ENCODE measurements around the gene RIPK3.
"Not testable (repeated sequence)": the region's sequence is repeated elsewhere in the genome, so short reads cannot be mapped to it uniquely, and the experiment has no call there.

RIPK3 gene

GRCh38 chr14:24329073-24329663, 10.6 kb downstream of the RIPK3 start:
- no peaks in the 10 kb centered on the region for H3K36me3 ChIP-seq (ENCODE audit: control insufficient read depth, insufficient read depth, low read length, severe bottlenecking)
- no peak overlapping the region for H3K4me3 ChIP-seq (ENCODE audit: low read length)
- no peak for DNase-seq (ENCODE audit: low read depth)
- peaks cover 7% of the 10 kb centered on the region for H3K27me3 ChIP-seq (replicated peaks; ENCODE audit: control insufficient read depth, insufficient read depth, low read length)
- H3K9me3 ChIP-seq (ENCODE audit: control insufficient read depth, low read length), result no peaks in the 10 kb centered on the region
- peaks cover 16% of the 10 kb centered on the region for H3K4me1 ChIP-seq (ENCODE audit: control insufficient read depth, insufficient read depth, low read length)
- no peak overlapping the region for H3K9ac ChIP-seq (ENCODE audit: low read length)

GRCh38 chr14:24327914-24328313, 11.9 kb downstream of the RIPK3 start:
- H3K4me1 ChIP-seq (ENCODE audit: control insufficient read depth, insufficient read depth, low read length), result peaks cover 11% of the 10 kb centered on the region
- peak; percentile 48 for DNase-seq (ENCODE audit: low read depth)
- not testable (repeated sequence) for H3K27me3 ChIP-seq (replicated peaks; ENCODE audit: control insufficient read depth, insufficient read depth, low read length); H3K9ac ChIP-seq (ENCODE audit: low read length); H3K9me3 ChIP-seq (ENCODE audit: control insufficient read depth, low read length); H3K36me3 ChIP-seq (ENCODE audit: control insufficient read depth, insufficient read depth, low read length, severe bottlenecking); H3K4me3 ChIP-seq (ENCODE audit: low read length)

GRCh38 chr14:24327303-24327702, 12.5 kb downstream of the RIPK3 start:
- peaks cover 7% of the 10 kb centered on the region for H3K27me3 ChIP-seq (replicated peaks; ENCODE audit: control insufficient read depth, insufficient read depth, low read length)

GRCh38 chr14:24325963-24326362, 13.8 kb downstream of the RIPK3 start:
- no peaks in the 10 kb centered on the region for H3K9me3 ChIP-seq (ENCODE audit: control insufficient read depth, low read length)
- H3K27me3 ChIP-seq (replicated peaks; ENCODE audit: control insufficient read depth, insufficient read depth, low read length), result peaks cover 4% of the 10 kb centered on the region
- no peak overlapping the region for H3K4me3 ChIP-seq (ENCODE audit: low read length)

More at GRCh38 chr14:24327303-24327702, 12.5 kb downstream of the RIPK3 start:
- peaks cover 6% of the 10 kb centered on the region for H3K4me1 ChIP-seq (ENCODE audit: control insufficient read depth, insufficient read depth, low read length)
- no peaks in the 10 kb centered on the region for H3K36me3 ChIP-seq (ENCODE audit: control insufficient read depth, insufficient read depth, low read length, severe bottlenecking)
- H3K9me3 ChIP-seq (ENCODE audit: control insufficient read depth, low read length), result no peaks in the 10 kb centered on the region
- H3K4me3 ChIP-seq (ENCODE audit: low read length), result no peak overlapping the region
- peak overlapping the region; percentile 34 for H3K9ac ChIP-seq (ENCODE audit: low read length)
- no peak for DNase-seq (ENCODE audit: low read depth)

GRCh38 chr14:24325041-24325530, 14.7 kb downstream of the RIPK3 start:
- H3K4me1 ChIP-seq (ENCODE audit: control insufficient read depth, insufficient read depth, low read length), result no peaks in the 10 kb centered on the region
- H3K36me3 ChIP-seq (ENCODE audit: control insufficient read depth, insufficient read depth, low read length, severe bottlenecking), result no peaks in the 10 kb centered on the region
- no peaks in the 10 kb centered on the region for H3K9me3 ChIP-seq (ENCODE audit: control insufficient read depth, low read length)
- H3K27me3 ChIP-seq (replicated peaks; ENCODE audit: control insufficient read depth, insufficient read depth, low read length), result peaks cover 4% of the 10 kb centered on the region
- H3K9ac ChIP-seq (ENCODE audit: low read length), result no peak overlapping the region
- no peak overlapping the region for H3K4me3 ChIP-seq (ENCODE audit: low read length)
- no peak for DNase-seq (ENCODE audit: low read depth)

More at GRCh38 chr14:24325963-24326362, 13.8 kb downstream of the RIPK3 start:
- no peak for DNase-seq (ENCODE audit: low read depth)
- Histone ChIP-seq H3K9ac (ENCODE audit: low read length) (no peak overlapping the region), H3K4me1 (ENCODE audit: control insufficient read depth, insufficient read depth, low read length) (no peaks in the 10 kb centered on the region), H3K36me3 (ENCODE audit: control insufficient read depth, insufficient read depth, low read length, severe bottlenecking) (no peaks in the 10 kb centered on the region)

- H3K4me1 ChIP-seq (ENCODE audit: control insufficient read depth, insufficient read depth, low read length), result no peaks in the 10 kb centered on the region
- H3K4me3 ChIP-seq (ENCODE audit: low read length), result no peak overlapping the region
- DNase-seq (ENCODE audit: low read depth), result no peak
- no peak overlapping the region for H3K9ac ChIP-seq (ENCODE audit: low read length)
- peaks cover 4% of the 10 kb centered on the region for H3K27me3 ChIP-seq (replicated peaks; ENCODE audit: control insufficient read depth, insufficient read depth, low read length)
- no peaks in the 10 kb centered on the region for H3K9me3 ChIP-seq (ENCODE audit: control insufficient read depth, low read length)
- H3K36me3 ChIP-seq (ENCODE audit: control insufficient read depth, insufficient read depth, low read length, severe bottlenecking), result no peaks in the 10 kb centered on the region
Observed at GRCh38 chr14:24324024-24324423, 15.8 kb downstream of the RIPK3 start.

GRCh38 chr14:24323341-24323740, 16.4 kb downstream of the RIPK3 start:
- H3K9ac ChIP-seq (ENCODE audit: low read length), result no peak overlapping the region
- peaks cover 4% of the 10 kb centered on the region for H3K27me3 ChIP-seq (replicated peaks; ENCODE audit: control insufficient read depth, insufficient read depth, low read length)
- no peak overlapping the region for H3K4me3 ChIP-seq (ENCODE audit: low read length)
- no peaks in the 10 kb centered on the region for H3K36me3 ChIP-seq (ENCODE audit: control insufficient read depth, insufficient read depth, low read length, severe bottlenecking)
- H3K4me1 ChIP-seq (ENCODE audit: control insufficient read depth, insufficient read depth, low read length), result no peaks in the 10 kb centered on the region
- DNase-seq (ENCODE audit: low read depth), result no peak
- no peaks in the 10 kb centered on the region for H3K9me3 ChIP-seq (ENCODE audit: control insufficient read depth, low read length)

GRCh38 chr14:24322672-24323071, 17.1 kb downstream of the RIPK3 start:
- peaks cover under 1% of the 10 kb centered on the region for H3K4me1 ChIP-seq (ENCODE audit: control insufficient read depth, insufficient read depth, low read length)
- no peaks in the 10 kb centered on the region for H3K36me3 ChIP-seq (ENCODE audit: control insufficient read depth, insufficient read depth, low read length, severe bottlenecking)
- H3K9me3 ChIP-seq (ENCODE audit: control insufficient read depth, low read length), result no peaks in the 10 kb centered on the region
- no peak overlapping the region for H3K4me3 ChIP-seq (ENCODE audit: low read length)
- peaks cover 4% of the 10 kb centered on the region for H3K27me3 ChIP-seq (replicated peaks; ENCODE audit: control insufficient read depth, insufficient read depth, low read length)
- H3K9ac ChIP-seq (ENCODE audit: low read length), result no peak overlapping the region
- DNase-seq (ENCODE audit: low read depth), result no peak

GRCh38 chr14:24321212-24321975, 18.4 kb downstream of the RIPK3 start:
- Histone ChIP-seq H3K4me3 (ENCODE audit: low read length) (no peak overlapping the region), H3K9ac (ENCODE audit: low read length) (no peak overlapping the region), H3K4me1 (ENCODE audit: control insufficient read depth, insufficient read depth, low read length) (peaks cover 9% of the 10 kb centered on the region), H3K27me3 (replicated peaks; ENCODE audit: control insufficient read depth, insufficient read depth, low read length) (peaks cover 4% of the 10 kb centered on the region), H3K36me3 (ENCODE audit: control insufficient read depth, insufficient read depth, low read length, severe bottlenecking) (no peaks in the 10 kb centered on the region), H3K9me3 (ENCODE audit: control insufficient read depth, low read length) (no peaks in the 10 kb centered on the region)
- DNase-seq (ENCODE audit: low read depth), result no peak

GRCh38 chr14:24317141-24317928, 22.5 kb downstream of the RIPK3 start:
- Histone ChIP-seq H3K9me3 (ENCODE audit: control insufficient read depth, low read length) (no peaks in the 10 kb centered on the region), H3K36me3 (ENCODE audit: control insufficient read depth, insufficient read depth, low read length, severe bottlenecking) (no peaks in the 10 kb centered on the region), H3K27me3 (replicated peaks; ENCODE audit: control insufficient read depth, insufficient read depth, low read length) (peaks cover 7% of the 10 kb centered on the region), H3K9ac (ENCODE audit: low read length) (no peak overlapping the region), H3K4me1 (ENCODE audit: control insufficient read depth, insufficient read depth, low read length) (peaks cover 9% of the 10 kb centered on the region), H3K4me3 (ENCODE audit: low read length) (no peak overlapping the region)
- DNase-seq (ENCODE audit: low read depth), result peak; percentile 35

- no peak overlapping the region for H3K4me3 ChIP-seq (ENCODE audit: low read length)
- no peaks in the 10 kb centered on the region for H3K9me3 ChIP-seq (ENCODE audit: control insufficient read depth, low read length)
- no peaks in the 10 kb centered on the region for H3K36me3 ChIP-seq (ENCODE audit: control insufficient read depth, insufficient read depth, low read length, severe bottlenecking)
- DNase-seq (ENCODE audit: low read depth), result no peak
- H3K9ac ChIP-seq (ENCODE audit: low read length), result no peak overlapping the region
- H3K27me3 ChIP-seq (replicated peaks; ENCODE audit: control insufficient read depth, insufficient read depth, low read length), result peaks cover 7% of the 10 kb centered on the region
- peaks cover 15% of the 10 kb centered on the region for H3K4me1 ChIP-seq (ENCODE audit: control insufficient read depth, insufficient read depth, low read length)
Observed at GRCh38 chr14:24316597-24316950, 23.2 kb downstream of the RIPK3 start.

Data from adipocyte (in vitro differentiated cells).